GM12874 (cell line): ENCODE measurements around the gene SLC29A3.

Experiments
- TF ChIP-seq, protein P1 (sequence below): IDR thresholded peaks from 2 replicates; pipeline ENCODE4 v1.5.1; 2011; ENCODE audit warnings: low read depth, mild to moderate bottlenecking, control low read depth, low read length, moderate library complexity; ENCODE audit not compliant: insufficient read depth

Gene SLC29A3

DNA sequence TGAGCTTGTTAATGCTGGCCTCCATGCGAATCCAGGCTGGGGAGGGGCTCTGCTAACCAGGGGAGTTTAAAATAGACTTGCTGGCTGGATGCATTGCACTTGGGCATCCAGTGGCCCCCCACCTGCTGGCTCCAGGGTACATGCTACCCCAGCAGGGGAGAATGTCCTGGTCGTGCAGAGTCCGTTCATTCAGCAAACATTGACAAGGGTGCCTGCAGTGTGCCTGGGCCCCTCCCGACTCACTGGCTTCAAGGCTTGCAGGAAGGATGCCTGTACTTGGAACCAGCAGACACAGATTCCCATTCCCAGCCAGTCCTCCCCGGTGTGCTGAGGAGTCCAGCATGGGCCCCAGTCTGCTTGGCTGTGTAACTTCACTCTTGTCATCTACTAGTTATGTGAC, 1.5 kb downstream of the SLC29A3 start:
- TF ChIP-seq, protein P1, sequence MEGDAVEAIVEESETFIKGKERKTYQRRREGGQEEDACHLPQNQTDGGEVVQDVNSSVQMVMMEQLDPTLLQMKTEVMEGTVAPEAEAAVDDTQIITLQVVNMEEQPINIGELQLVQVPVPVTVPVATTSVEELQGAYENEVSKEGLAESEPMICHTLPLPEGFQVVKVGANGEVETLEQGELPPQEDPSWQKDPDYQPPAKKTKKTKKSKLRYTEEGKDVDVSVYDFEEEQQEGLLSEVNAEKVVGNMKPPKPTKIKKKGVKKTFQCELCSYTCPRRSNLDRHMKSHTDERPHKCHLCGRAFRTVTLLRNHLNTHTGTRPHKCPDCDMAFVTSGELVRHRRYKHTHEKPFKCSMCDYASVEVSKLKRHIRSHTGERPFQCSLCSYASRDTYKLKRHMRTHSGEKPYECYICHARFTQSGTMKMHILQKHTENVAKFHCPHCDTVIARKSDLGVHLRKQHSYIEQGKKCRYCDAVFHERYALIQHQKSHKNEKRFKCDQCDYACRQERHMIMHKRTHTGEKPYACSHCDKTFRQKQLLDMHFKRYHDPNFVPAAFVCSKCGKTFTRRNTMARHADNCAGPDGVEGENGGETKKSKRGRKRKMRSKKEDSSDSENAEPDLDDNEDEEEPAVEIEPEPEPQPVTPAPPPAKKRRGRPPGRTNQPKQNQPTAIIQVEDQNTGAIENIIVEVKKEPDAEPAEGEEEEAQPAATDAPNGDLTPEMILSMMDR: no peak

DNA sequence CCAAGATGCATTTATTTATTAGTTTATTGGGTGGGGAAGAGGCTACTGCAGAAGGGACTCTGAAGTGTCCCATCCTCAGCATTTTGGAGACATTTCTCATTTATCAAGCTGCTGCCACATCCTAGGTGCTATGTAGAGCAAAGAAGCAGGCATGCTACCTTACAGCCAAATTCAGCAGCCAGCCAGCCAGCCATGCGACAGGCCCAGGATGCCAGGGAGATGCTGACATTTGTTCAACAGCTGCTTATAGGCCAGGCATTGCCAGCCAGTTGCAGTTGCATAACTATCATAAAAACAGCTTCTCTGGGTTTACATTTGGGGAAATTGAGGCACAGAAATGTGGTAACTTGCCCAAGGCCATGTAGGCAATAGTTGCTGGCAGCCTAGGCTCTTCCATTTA, 2.3 kb downstream of the SLC29A3 start:
- TF ChIP-seq, protein P1: no peak

DNA sequence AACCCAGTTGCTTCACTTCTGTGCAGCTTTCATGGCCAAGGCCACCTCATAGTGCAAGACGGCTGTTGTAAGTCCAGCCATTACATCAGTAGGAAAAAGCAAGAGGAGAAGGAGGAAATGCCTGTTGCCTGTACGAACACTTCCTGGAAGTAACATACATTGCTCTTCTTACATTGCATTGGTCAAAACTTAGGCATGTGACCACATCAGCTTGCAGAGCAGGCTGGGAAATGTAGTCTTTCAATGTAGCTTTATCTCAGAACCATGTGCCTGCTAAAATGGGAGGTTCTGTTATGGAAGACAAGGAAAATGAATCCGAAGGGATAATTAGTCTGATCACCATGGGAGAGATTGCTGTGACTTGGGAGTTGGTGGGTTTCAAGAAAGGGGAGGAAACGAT, 4.3 kb downstream of the SLC29A3 start:
- TF ChIP-seq, protein P1: no peak

DNA sequence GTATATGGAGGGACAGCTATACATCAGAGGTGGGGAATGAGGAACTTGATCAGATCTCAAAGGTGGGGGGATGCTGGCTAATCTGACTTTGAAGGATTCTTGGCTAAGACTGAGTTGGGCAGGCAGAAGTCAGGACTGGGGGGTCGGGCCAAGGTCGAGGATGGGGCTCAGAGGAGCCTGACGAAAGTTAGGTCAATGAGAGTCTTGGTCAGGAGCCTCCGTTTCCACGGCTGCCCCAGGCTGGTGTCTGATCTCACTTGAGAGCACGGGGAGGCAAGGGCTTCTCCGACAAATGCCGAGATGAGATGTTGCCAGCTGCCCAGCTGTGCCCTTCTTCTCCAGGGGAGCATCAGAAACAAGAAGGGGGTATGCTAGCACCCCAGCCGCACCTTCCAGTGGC, 5.7 kb downstream of the SLC29A3 start:
- TF ChIP-seq, protein P1: no peak

DNA sequence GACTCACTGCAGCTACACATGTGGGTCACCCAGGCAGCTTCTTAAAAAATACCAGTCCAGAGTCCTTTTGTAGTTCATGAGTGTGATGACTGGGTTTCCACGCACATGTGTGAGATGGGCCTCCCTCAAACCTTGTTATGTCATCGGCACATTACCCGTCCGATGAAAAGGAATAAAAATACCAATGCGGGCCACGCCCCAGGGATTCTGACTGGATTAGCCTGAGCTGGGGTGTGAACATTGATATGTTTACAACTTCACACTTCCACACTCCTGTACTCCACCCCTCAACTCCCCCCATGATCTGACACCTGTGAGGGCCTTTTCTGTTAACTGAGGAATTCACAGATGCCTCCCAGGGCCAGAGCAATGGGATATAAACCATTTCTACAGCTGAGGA, 6.2 kb downstream of the SLC29A3 start:
- TF ChIP-seq, protein P1: no peak

DNA sequence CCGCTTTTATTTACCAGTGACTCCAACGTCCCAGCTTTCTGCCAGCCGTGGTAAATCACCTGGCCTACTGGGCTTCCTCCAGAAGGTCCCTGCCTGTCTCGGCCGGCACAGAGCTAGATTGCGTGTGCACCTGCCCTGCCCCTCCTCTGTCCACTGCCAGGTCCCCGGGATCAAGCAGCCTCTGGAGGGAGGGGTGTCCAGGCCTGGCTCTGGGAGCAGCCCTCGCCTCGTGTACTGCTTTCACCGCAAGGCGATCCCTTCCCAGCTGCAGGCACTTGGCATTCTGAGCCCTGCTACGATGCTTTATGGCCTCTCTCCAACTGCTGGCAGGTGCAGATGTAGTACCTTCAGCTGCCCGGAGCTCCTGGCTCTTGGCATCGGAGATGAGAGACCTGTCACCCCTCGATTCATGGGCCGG, 7.4 kb downstream of the SLC29A3 start:
- TF ChIP-seq, protein P1: no peak

DNA sequence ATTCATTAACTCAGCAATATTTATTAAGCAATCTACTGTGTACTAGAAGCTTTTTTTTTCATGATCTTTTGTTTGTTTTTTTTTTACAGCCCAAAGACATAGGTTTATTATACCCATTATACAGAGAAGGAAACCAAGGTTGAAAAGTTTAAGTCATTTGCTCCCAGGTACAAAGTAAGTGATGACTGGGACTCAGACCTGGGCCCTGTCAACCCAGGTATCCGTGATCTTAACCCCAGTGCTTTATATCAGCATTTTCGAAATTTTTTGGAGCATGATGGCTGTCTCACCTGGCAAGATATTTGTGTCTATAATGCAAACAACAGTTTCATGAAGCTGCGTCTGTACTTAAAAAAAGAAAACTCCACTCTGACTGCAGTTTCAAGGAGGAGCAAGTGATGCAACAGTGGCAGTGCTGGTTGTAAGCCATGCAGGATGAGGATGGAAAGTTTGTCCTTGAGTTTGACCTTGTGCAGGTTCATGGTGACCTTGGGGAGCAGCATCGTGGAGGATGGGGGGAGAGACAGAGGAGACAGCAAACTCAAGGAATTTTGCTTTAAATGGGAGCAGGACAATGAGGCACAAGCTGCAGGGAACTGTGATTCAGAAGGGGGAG, 11.8 kb downstream of the SLC29A3 start:
- TF ChIP-seq, protein P1: no peak
